Liver (tissue), 9 donors: ENCODE measurements around the gene PPM1E. TPM values are rescaled to one million over a fixed set of nuclear protein-coding genes. Genes with fewer than 3 reads are reported as not detected.

ENCODE experiments used
- DNase-seq: peaks from one replicate; pipeline ENCODE4 v3.0.0-alpha.2; 2017; ENCODE audit warnings: low spot score
- H3K27ac ChIP-seq, 2 donors: one replicate each; pipeline ENCODE4 v1.7.0; 2013; ENCODE audit warnings: inconsistent platforms in 2 of 2, low read length in 2 of 2, control low read depth in 1 of 2, low read depth in 1 of 2, mild to moderate bottlenecking in 1 of 2
- H3K27me3 ChIP-seq, 4 donors: one replicate each; pipeline versions ENCODE4 v1.6.1 to v1.7.0; 2013; ENCODE audit warnings: low read length in 3 of 4, inconsistent platforms in 1 of 4, mild to moderate bottlenecking in 1 of 4, moderate library complexity in 1 of 4; ENCODE audit not compliant: control insufficient read depth in 4 of 4, insufficient read depth in 4 of 4
- H3K36me3 ChIP-seq, 4 donors: one replicate each; pipeline versions ENCODE4 v1.6.1 to v1.7.0; 2013; ENCODE audit warnings: low read length in 3 of 4, mild to moderate bottlenecking in 3 of 4, low read depth in 1 of 4, moderate library complexity in 1 of 4; ENCODE audit not compliant: control insufficient read depth in 4 of 4, insufficient read depth in 3 of 4
- H3K4me1 ChIP-seq, 4 donors: one replicate each; pipeline versions ENCODE4 v1.6.1 to v1.7.0; 2013; ENCODE audit warnings: low read length in 3 of 4, mild to moderate bottlenecking in 3 of 4, moderate library complexity in 1 of 4; ENCODE audit not compliant: control insufficient read depth in 4 of 4, insufficient read depth in 4 of 4
- H3K4me3 ChIP-seq, 3 donors: one replicate each; pipeline versions ENCODE4 v1.6.1 to v1.7.0; 2013; ENCODE audit warnings: low read length in 3 of 3, control low read depth in 1 of 3, low read depth in 1 of 3, mild to moderate bottlenecking in 1 of 3
- H3K9ac ChIP-seq, 2 donors: one replicate each; pipeline ENCODE4 v1.7.0; 2013; ENCODE audit warnings: low read length in 2 of 2, mild to moderate bottlenecking in 2 of 2, moderate library complexity in 2 of 2, control low read depth in 1 of 2, low read depth in 1 of 2
- H3K9me3 ChIP-seq, 4 donors: one replicate each; pipeline versions ENCODE4 v1.6.1 to v1.7.0; 2013; ENCODE audit warnings: low read length in 3 of 4; ENCODE audit not compliant: control insufficient read depth in 4 of 4
- EGR1 ChIP-seq, 2 donors: IDR thresholded peaks; 2 replicates each; pipeline ENCODE4 v1.6.1; 2016 to 2018; ENCODE audit warnings: antibody characterized with exemption in 2 of 2, low read depth in 2 of 2
- FOXA1 ChIP-seq: IDR thresholded peaks from 2 replicates; pipeline ENCODE4 v1.6.1; 2016; ENCODE audit warnings: antibody characterized with exemption
- FOXA2 ChIP-seq: IDR thresholded peaks from 2 replicates; pipeline ENCODE4 v1.6.1; 2016; ENCODE audit warnings: antibody characterized with exemption
- GABPA ChIP-seq, 2 donors: IDR thresholded peaks in 1 of 2; conservative IDR thresholded peaks in 1 of 2; 2 replicates each; pipeline ENCODE4 v1.6.1; 2016; ENCODE audit warnings: antibody characterized with exemption in 2 of 2, mild to moderate bottlenecking in 1 of 2, moderate library complexity in 1 of 2
- HNF4A ChIP-seq, 2 donors: conservative IDR thresholded peaks; 2 replicates each; pipeline ENCODE4 v1.6.1; 2016; ENCODE audit warnings: antibody characterized with exemption in 2 of 2, mild to moderate bottlenecking in 2 of 2
- HNF4G ChIP-seq: IDR thresholded peaks from 2 replicates; pipeline ENCODE4 v1.6.1; 2016; ENCODE audit warnings: antibody characterized with exemption
- JUND ChIP-seq, 2 donors: IDR thresholded peaks; 2 replicates each; pipeline ENCODE4 v1.6.1; 2016; ENCODE audit warnings: antibody characterized with exemption in 2 of 2
- NR2F2 ChIP-seq: IDR thresholded peaks from 2 replicates; pipeline ENCODE4 v1.6.1; 2016; ENCODE audit warnings: antibody characterized with exemption
- RAD21 ChIP-seq, 2 donors: IDR thresholded peaks; 2 replicates each; pipeline ENCODE4 v1.6.1; 2016; ENCODE audit warnings: antibody characterized with exemption in 2 of 2, mild to moderate bottlenecking in 2 of 2
- RXRA ChIP-seq, 2 donors: IDR thresholded peaks; 2 replicates each; pipeline ENCODE4 v1.6.1; 2017 to 2018; ENCODE audit warnings: antibody characterized with exemption in 2 of 2, mild to moderate bottlenecking in 1 of 2
- SP1 ChIP-seq: IDR thresholded peaks from 2 replicates; pipeline ENCODE4 v1.6.1; 2018; ENCODE audit warnings: antibody characterized with exemption, mild to moderate bottlenecking
- TAF1 ChIP-seq: conservative IDR thresholded peaks from 2 replicates; pipeline ENCODE4 v1.6.1; 2016; ENCODE audit warnings: antibody characterized with exemption, mild to moderate bottlenecking
- YY1 ChIP-seq: IDR thresholded peaks from 2 replicates; pipeline ENCODE4 v1.6.1; 2016; ENCODE audit warnings: antibody characterized with exemption, mild to moderate bottlenecking
- WGBS: extraction: QIAGEN DNeasy Blood & Tissue Kit; methylation state at CpG from one replicate; pipeline ENCODE4 v1.1.7; 2013; 5-methylcytosine and 5-hydroxymethylcytosine counted together
- polyA plus RNA-seq, 2 donors: library from polyadenylated mRNA; stranded (reverse) in 1 of 2; unstranded in 1 of 2; fragments of 200-250 nt in 1 of 2; fragments of >200 nt in 1 of 2; fragmentation: Nextera tagmentation in 1 of 2; extraction: Ambion mirVana in 1 of 2; gene quantifications; one replicate each; pipeline versions ENCODE4 v1.2.1 to v1.2.3, GENCODE V29; 2013 to 2015
- total RNA-seq, 2 donors: library from RNA; depleted of rRNA; stranded (reverse); fragments of >200 nt; gene quantifications; one replicate each; pipeline ENCODE4 v1.2.3, GENCODE V29; 2014
- TF ChIP-seq, protein P1 (sequence below): fragments of 150-350 bp; IDR thresholded peaks from 2 replicates; pipeline ENCODE4 v1.5.1; 2017; ENCODE audit warnings: improper control_type of control experiment, low read depth, low read length; ENCODE audit not compliant: missing input control
- TF ChIP-seq, protein P2 (sequence below): IDR thresholded peaks from 2 replicates; pipeline ENCODE4 v1.6.1; 2016; ENCODE audit warnings: antibody characterized with exemption
- TF ChIP-seq, protein P3 (sequence below): IDR thresholded peaks from 2 replicates; pipeline ENCODE4 v1.6.1; 2016; ENCODE audit warnings: antibody characterized with exemption, mild to moderate bottlenecking
- TF ChIP-seq, protein P4 (sequence below): IDR thresholded peaks from 2 replicates; pipeline ENCODE4 v1.6.1; 2016; ENCODE audit warnings: antibody characterized with exemption
- TF ChIP-seq, protein P5 (sequence below): IDR thresholded peaks from 2 replicates; pipeline ENCODE4 v1.6.1; 2016; ENCODE audit warnings: antibody characterized with exemption
- donor health status: healthy.
- donor health status: healthy.
- donor health status: healthy.
- donor health status: healthy.
- donor health status: healthy.

The PPM1E gene
- total and polyA plus RNA-seq, 4 donors: 0.25 to 0.61 (median 0.50) TPM; not detected in 1

DNA sequence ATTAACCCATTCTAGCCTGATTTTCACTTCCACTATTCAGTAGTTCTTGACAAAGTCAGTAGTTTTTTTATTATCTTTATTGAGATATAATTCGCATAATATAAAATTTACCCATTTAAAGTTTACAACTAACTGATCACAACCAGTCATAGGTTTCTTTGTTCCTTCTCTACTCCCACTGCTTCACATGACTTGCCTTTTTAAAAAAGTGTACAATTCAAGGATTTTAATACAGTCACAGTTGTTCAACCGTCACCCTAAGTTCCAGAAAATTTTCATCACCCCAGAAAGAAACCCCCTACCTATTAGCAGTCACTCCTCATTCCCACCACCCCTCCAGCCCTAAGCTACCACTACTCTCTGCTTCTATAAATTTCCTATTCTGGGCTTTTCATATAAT, 188.5 kb downstream of the PPM1E start:
- Histone ChIP-seq H3K27me3 (no peaks in the 10 kb centered on the region), H3K9ac (no peak overlapping the region), H3K9me3 (no peaks in the 10 kb centered on the region), H3K4me1 (no peaks in the 10 kb centered on the region), H3K27ac (no peak overlapping the region), H3K4me3 (no peak overlapping the region), H3K36me3 (no peaks in the 10 kb centered on the region)
- no peak for DNase-seq
- TF ChIP-seq FOXA1 (no peak), HNF4G (no peak), EGR1 (IDR thresholded peaks at IDR 0.05; ENCODE audit: low read depth in 2 of 2) (no peak), NR2F2 (no peak), SP1 (no peak), RAD21 (IDR thresholded peaks at IDR 0.05) (no peak), JUND (IDR thresholded peaks at IDR 0.05) (no peak), RXRA (IDR thresholded peaks at IDR 0.05) (no peak), FOXA2 (no peak)
- TF ChIP-seq, protein P1, sequence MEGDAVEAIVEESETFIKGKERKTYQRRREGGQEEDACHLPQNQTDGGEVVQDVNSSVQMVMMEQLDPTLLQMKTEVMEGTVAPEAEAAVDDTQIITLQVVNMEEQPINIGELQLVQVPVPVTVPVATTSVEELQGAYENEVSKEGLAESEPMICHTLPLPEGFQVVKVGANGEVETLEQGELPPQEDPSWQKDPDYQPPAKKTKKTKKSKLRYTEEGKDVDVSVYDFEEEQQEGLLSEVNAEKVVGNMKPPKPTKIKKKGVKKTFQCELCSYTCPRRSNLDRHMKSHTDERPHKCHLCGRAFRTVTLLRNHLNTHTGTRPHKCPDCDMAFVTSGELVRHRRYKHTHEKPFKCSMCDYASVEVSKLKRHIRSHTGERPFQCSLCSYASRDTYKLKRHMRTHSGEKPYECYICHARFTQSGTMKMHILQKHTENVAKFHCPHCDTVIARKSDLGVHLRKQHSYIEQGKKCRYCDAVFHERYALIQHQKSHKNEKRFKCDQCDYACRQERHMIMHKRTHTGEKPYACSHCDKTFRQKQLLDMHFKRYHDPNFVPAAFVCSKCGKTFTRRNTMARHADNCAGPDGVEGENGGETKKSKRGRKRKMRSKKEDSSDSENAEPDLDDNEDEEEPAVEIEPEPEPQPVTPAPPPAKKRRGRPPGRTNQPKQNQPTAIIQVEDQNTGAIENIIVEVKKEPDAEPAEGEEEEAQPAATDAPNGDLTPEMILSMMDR: no peak
- 90% methylated on average over 2 of the region's 2 CpGs for WGBS

DNA sequence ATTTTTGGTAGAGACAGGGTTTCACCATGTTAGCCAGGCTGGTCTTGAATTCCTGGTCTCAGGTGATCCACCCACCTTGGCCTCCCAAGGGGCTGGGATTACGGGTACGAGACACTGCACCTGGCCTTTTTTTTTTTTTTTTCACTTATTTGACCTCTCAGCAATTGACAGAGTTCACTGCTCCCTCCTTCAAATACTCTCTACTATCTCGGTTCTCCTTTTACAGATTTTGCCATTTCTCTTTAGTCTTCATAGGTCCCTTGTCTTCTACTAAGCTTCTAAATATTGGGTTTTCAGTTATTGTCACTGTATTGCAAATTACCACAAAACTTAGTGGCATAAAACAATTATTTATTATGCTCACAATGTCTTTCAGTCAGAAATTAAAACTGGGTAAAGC, 191.8 kb downstream of the PPM1E start:
- Histone ChIP-seq H3K9ac (no peak overlapping the region), H3K9me3 (peaks cover 0 to 3% (median 0%) of the 10 kb centered on the region in 4 donors), H3K27ac (no peak overlapping the region), H3K27me3 (no peaks in the 10 kb centered on the region), H3K36me3 (no peaks in the 10 kb centered on the region), H3K4me1 (no peaks in the 10 kb centered on the region), H3K4me3 (no peak overlapping the region)
- TF ChIP-seq, protein P2, sequence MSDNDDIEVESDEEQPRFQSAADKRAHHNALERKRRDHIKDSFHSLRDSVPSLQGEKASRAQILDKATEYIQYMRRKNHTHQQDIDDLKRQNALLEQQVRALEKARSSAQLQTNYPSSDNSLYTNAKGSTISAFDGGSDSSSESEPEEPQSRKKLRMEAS: no peak
- TF ChIP-seq TAF1 (no peak), YY1 (no peak), RXRA (IDR thresholded peaks at IDR 0.05) (no peak), FOXA1 (no peak), RAD21 (IDR thresholded peaks at IDR 0.05) (no peak), HNF4G (no peak), GABPA (IDR thresholded peaks at IDR 0.05 in 1 of 2, conservative IDR thresholded peaks at IDR 0.05 in 1 of 2) (no peak), EGR1 (IDR thresholded peaks at IDR 0.05; ENCODE audit: low read depth in 2 of 2) (no peak), NR2F2 (no peak), FOXA2 (no peak), JUND (IDR thresholded peaks at IDR 0.05) (no peak), HNF4A (conservative IDR thresholded peaks at IDR 0.05) (no peak), SP1 (no peak)
- TF ChIP-seq, protein P3, sequence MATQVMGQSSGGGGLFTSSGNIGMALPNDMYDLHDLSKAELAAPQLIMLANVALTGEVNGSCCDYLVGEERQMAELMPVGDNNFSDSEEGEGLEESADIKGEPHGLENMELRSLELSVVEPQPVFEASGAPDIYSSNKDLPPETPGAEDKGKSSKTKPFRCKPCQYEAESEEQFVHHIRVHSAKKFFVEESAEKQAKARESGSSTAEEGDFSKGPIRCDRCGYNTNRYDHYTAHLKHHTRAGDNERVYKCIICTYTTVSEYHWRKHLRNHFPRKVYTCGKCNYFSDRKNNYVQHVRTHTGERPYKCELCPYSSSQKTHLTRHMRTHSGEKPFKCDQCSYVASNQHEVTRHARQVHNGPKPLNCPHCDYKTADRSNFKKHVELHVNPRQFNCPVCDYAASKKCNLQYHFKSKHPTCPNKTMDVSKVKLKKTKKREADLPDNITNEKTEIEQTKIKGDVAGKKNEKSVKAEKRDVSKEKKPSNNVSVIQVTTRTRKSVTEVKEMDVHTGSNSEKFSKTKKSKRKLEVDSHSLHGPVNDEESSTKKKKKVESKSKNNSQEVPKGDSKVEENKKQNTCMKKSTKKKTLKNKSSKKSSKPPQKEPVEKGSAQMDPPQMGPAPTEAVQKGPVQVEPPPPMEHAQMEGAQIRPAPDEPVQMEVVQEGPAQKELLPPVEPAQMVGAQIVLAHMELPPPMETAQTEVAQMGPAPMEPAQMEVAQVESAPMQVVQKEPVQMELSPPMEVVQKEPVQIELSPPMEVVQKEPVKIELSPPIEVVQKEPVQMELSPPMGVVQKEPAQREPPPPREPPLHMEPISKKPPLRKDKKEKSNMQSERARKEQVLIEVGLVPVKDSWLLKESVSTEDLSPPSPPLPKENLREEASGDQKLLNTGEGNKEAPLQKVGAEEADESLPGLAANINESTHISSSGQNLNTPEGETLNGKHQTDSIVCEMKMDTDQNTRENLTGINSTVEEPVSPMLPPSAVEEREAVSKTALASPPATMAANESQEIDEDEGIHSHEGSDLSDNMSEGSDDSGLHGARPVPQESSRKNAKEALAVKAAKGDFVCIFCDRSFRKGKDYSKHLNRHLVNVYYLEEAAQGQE: no peak
- TF ChIP-seq, protein P4, sequence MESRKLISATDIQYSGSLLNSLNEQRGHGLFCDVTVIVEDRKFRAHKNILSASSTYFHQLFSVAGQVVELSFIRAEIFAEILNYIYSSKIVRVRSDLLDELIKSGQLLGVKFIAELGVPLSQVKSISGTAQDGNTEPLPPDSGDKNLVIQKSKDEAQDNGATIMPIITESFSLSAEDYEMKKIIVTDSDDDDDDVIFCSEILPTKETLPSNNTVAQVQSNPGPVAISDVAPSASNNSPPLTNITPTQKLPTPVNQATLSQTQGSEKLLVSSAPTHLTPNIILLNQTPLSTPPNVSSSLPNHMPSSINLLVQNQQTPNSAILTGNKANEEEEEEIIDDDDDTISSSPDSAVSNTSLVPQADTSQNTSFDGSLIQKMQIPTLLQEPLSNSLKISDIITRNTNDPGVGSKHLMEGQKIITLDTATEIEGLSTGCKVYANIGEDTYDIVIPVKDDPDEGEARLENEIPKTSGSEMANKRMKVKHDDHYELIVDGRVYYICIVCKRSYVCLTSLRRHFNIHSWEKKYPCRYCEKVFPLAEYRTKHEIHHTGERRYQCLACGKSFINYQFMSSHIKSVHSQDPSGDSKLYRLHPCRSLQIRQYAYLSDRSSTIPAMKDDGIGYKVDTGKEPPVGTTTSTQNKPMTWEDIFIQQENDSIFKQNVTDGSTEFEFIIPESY: no peak
- TF ChIP-seq, protein P1: no peak
- TF ChIP-seq, protein P5, sequence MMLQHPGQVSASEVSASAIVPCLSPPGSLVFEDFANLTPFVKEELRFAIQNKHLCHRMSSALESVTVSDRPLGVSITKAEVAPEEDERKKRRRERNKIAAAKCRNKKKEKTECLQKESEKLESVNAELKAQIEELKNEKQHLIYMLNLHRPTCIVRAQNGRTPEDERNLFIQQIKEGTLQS: no peak
- WGBS: 88% methylated on average over 3 of the region's 3 CpGs
- no peak for DNase-seq
